Neural cell (in vitro differentiated cells): ENCODE data around the gene IGF2BP3. TPM values are rescaled to one million over a fixed set of nuclear protein-coding genes. Genes with fewer than 3 reads are reported as not detected.

Experiments used
- H2AFZ ChIP-seq: fragments of 200-600, 300-800 bp; sonication (generic), shearing (Covaris generic); 2 replicates; pipeline ENCODE4 v1.6.0; 2014; ENCODE audit warnings: low read depth, mild to moderate bottlenecking, antibody characterized with exemption, low read length, moderate library complexity
- H3F3A ChIP-seq: fragments of 200-600 bp; shearing (Covaris generic); 2 replicates; pipeline ENCODE4 v1.6.1; 2016; ENCODE audit warnings: mild to moderate bottlenecking, moderate library complexity, mixed read lengths, antibody characterized with exemption, low read length; ENCODE audit not compliant: insufficient read depth, poor library complexity, severe bottlenecking
- H3K27ac ChIP-seq: fragments of 200-600, 300-800 bp; sonication (generic), shearing (Covaris generic); 2 replicates; pipeline ENCODE4 v1.5.1; 2014; ENCODE audit warnings: mild to moderate bottlenecking, low read length, moderate library complexity
- H3K27me3 ChIP-seq: fragments of 300-800, 200-600 bp; sonication (generic), shearing (Covaris generic); 2 replicates; pipeline ENCODE4 v1.6.0; 2014; ENCODE audit warnings: mild to moderate bottlenecking, low read depth, low read length, moderate library complexity; ENCODE audit not compliant: insufficient read depth
- H3K36me3 ChIP-seq: fragments of 300-800, 200-600 bp; sonication (generic), shearing (Covaris generic); 2 replicates; pipeline ENCODE4 v1.5.1; 2014; ENCODE audit warnings: mild to moderate bottlenecking, antibody characterized with exemption, low read length, moderate library complexity; ENCODE audit not compliant: insufficient read depth
- H3K4me2 ChIP-seq: fragments of 300-800, 200-600 bp; sonication (generic), shearing (Covaris generic); 2 replicates; pipeline ENCODE4 v1.6.0; 2014; ENCODE audit warnings: mild to moderate bottlenecking, low read length
- H3K4me3 ChIP-seq: fragments of 300-800, 200-600 bp; sonication (generic), shearing (Covaris generic); 2 replicates; pipeline ENCODE4 v1.5.1; 2014; ENCODE audit warnings: mild to moderate bottlenecking, low read length, moderate library complexity
- H3K79me2 ChIP-seq: fragments of 200-600 bp; shearing (Covaris generic); replicated peaks from 2 replicates; pipeline ENCODE4 v1.6.0; 2014; ENCODE audit warnings: mild to moderate bottlenecking, low read length, moderate library complexity; ENCODE audit not compliant: insufficient read depth
- H3K9ac ChIP-seq: fragments of 300-800, 200-600 bp; sonication (generic), shearing (Covaris generic); 2 replicates; pipeline ENCODE4 v1.6.1; 2016; ENCODE audit warnings: mild to moderate bottlenecking, low read length, mixed read lengths
- H3K9me2 ChIP-seq: fragments of 200-600 bp; shearing (Covaris generic); 2 replicates; pipeline ENCODE4 v1.6.1; 2016; ENCODE audit warnings: mild to moderate bottlenecking, low read length, mixed read lengths; ENCODE audit not compliant: insufficient read depth
- H3K9me3 ChIP-seq: fragments of 200-600, 300-800 bp; sonication (generic), shearing (Covaris generic); 2 replicates; pipeline ENCODE4 v1.6.1; 2016; ENCODE audit warnings: mild to moderate bottlenecking, mixed run types, low read length, moderate library complexity, mixed read lengths
- H4K20me1 ChIP-seq: fragments of 200-600 bp; shearing (Covaris generic); 2 replicates; pipeline ENCODE4 v1.6.1; 2016; ENCODE audit warnings: mild to moderate bottlenecking, mixed run types; ENCODE audit not compliant: insufficient read depth
- CTCF ChIP-seq: fragments of 450-650 bp; IDR thresholded peaks from 2 replicates; pipeline ENCODE4 v1.5.1; 2014; ENCODE audit warnings: antibody characterized with exemption, mild to moderate bottlenecking, moderate library complexity; ENCODE audit not compliant: poor library complexity, severe bottlenecking
- EP300 ChIP-seq: fragments of 450-650 bp; conservative IDR thresholded peaks from 2 replicates; pipeline ENCODE4 v1.6.1; 2014; ENCODE audit warnings: antibody characterized with exemption, mild to moderate bottlenecking, moderate library complexity; ENCODE audit not compliant: poor library complexity, severe bottlenecking
- EZH2 ChIP-seq: fragments of 200-600, 300-800 bp; shearing (Covaris generic), sonication (generic); IDR thresholded peaks from 2 replicates; pipeline ENCODE4 v1.6.1; 2014; ENCODE audit warnings: antibody characterized with exemption, low read length, borderline replicate concordance, mild to moderate bottlenecking; ENCODE audit not compliant: insufficient read depth, poor library complexity, severe bottlenecking
- MXI1 ChIP-seq: fragments of 450-650 bp; conservative IDR thresholded peaks from 2 replicates; pipeline ENCODE4 v1.6.1; 2014; ENCODE audit warnings: antibody characterized with exemption, mild to moderate bottlenecking; ENCODE audit not compliant: poor library complexity, severe bottlenecking
- POLR2AphosphoS5 ChIP-seq: IDR thresholded peaks from 2 replicates; pipeline ENCODE4 v1.6.1; 2012
- RAD21 ChIP-seq: fragments of 450-650 bp; conservative IDR thresholded peaks from 2 replicates; pipeline ENCODE4 v1.6.1; 2014; ENCODE audit warnings: antibody characterized with exemption, mild to moderate bottlenecking, moderate library complexity
- REST ChIP-seq: IDR thresholded peaks from 2 replicates; pipeline ENCODE4 v1.6.1; 2012; ENCODE audit warnings: borderline replicate concordance
- SMC3 ChIP-seq: fragments of 450-650 bp; conservative IDR thresholded peaks from 2 replicates; pipeline ENCODE4 v1.6.1; 2014; ENCODE audit warnings: antibody characterized with exemption, mild to moderate bottlenecking, moderate library complexity; ENCODE audit not compliant: poor library complexity
- TAF1 ChIP-seq: IDR thresholded peaks from 2 replicates; pipeline ENCODE4 v1.6.1; 2012; ENCODE audit warnings: low read depth
- polyA plus RNA-seq: library from polyadenylated mRNA; depleted of rRNA; stranded (reverse); fragments of >200 nt; gene quantifications from 2 replicates; pipeline ENCODE4 v1.2.3, GENCODE V29; 2014

Gene IGF2BP3
- polyA plus RNA-seq, 1 donor from 2014 or later: 29.6 TPM

GRCh38 chr7:23372611-23373010 is 97.7 kb downstream of the IGF2BP3 start:
- H4K20me1 ChIP-seq: no peaks in the 10 kb centered on the region
- H3K4me2 ChIP-seq: no peak overlapping the region
- H3K27me3 ChIP-seq: no peaks in the 10 kb centered on the region
- no peaks in the 10 kb centered on the region for H3K9me3 ChIP-seq
- no peaks in the 10 kb centered on the region for H3K9me2 ChIP-seq
- H3K79me2 ChIP-seq: peaks cover 27% of the 10 kb centered on the region
- TF ChIP-seq MXI1 (no peak), REST (no peak), SMC3 (no peak), CTCF (no peak), RAD21 (no peak), EP300 (no peak), TAF1 (no peak), EZH2 (no peak), POLR2AphosphoS5 (no peak)
- H3F3A ChIP-seq: no peaks in the 10 kb centered on the region
- no peaks in the 10 kb centered on the region for H3K36me3 ChIP-seq
- H3K27ac ChIP-seq: no peak overlapping the region
- H3K4me3 ChIP-seq: no peak overlapping the region
- H3K9ac ChIP-seq: no peak overlapping the region
- H2AFZ ChIP-seq: no peak overlapping the region

GRCh38 chr7:23371654-23372053 is 98.6 kb downstream of the IGF2BP3 start:
- Histone ChIP-seq H3K4me2 (no peak overlapping the region), H3K36me3 (no peaks in the 10 kb centered on the region), H3K9me2 (no peaks in the 10 kb centered on the region), H3F3A (no peaks in the 10 kb centered on the region), H3K9ac (no peak overlapping the region), H3K27me3 (no peaks in the 10 kb centered on the region), H3K9me3 (no peaks in the 10 kb centered on the region), H4K20me1 (no peaks in the 10 kb centered on the region), H3K27ac (no peak overlapping the region), H3K4me3 (no peak overlapping the region), H3K79me2 (peaks cover 27% of the 10 kb centered on the region), H2AFZ (no peak overlapping the region)
- TF ChIP-seq CTCF: no peak
- TF ChIP-seq RAD21: no peak
- TF ChIP-seq EZH2: no peak
- TF ChIP-seq POLR2AphosphoS5: no peak
- TF ChIP-seq TAF1: no peak
- TF ChIP-seq SMC3: no peak
- no peak for TF ChIP-seq REST
- TF ChIP-seq MXI1: no peak
- no peak for TF ChIP-seq EP300
